Adrenal gland (tissue), 12 donors: ENCODE measurements around the gene PRR14L. TPM values are rescaled to one million over a fixed set of nuclear protein-coding genes. Genes with fewer than 3 reads are reported as not detected.
A peak's percentile ranks its signal among the peaks of the same experiment; 100 is the strongest.

Source experiments
- DNase-seq, 7 donors: peaks; one replicate each; pipeline ENCODE4 v3.0.0-alpha.2; 2019 to 2020
- H3K27ac ChIP-seq, 5 donors: fragments of 200-600 bp; sonication (generic) in 4 of 5; 1 replicate in 3 of 5; 2 replicates in 2 of 5; pipeline versions ENCODE4 v1.5.1 to v1.8.0; 2016 to 2020; ENCODE audit warnings: mild to moderate bottlenecking in 1 of 5
- H3K27me3 ChIP-seq: fragments of 200-600 bp; 2 replicates; pipeline ENCODE4 v1.8.0; 2021
- H3K36me3 ChIP-seq, 2 donors: fragments of 200-600 bp; replicated peaks in 1 of 2; 1 replicate in 1 of 2; 2 replicates in 1 of 2; pipeline versions ENCODE4 v1.5.1 to v1.8.0; 2018 to 2022
- H3K4me1 ChIP-seq, 2 donors: fragments of 200-600 bp; replicated peaks in 1 of 2; 1 replicate in 1 of 2; 2 replicates in 1 of 2; pipeline versions ENCODE4 v1.5.1 to v1.8.0; 2018 to 2021
- H3K4me3 ChIP-seq, 4 donors: fragments of 200-600 bp; sonication (generic) in 3 of 4; one replicate each; pipeline ENCODE4 v1.5.1; 2016 to 2018
- H3K9me3 ChIP-seq, 3 donors: fragments of 200-600 bp; sonication (generic) in 1 of 3; replicated peaks in 1 of 3; 1 replicate in 2 of 3; 2 replicates in 1 of 3; pipeline versions ENCODE4 v1.5.1 to v1.8.0; 2016 to 2021
- POLR2A ChIP-seq, 2 donors: fragments of 450-650 bp; IDR thresholded peaks; one replicate each; pipeline ENCODE4 v1.6.1; 2017; ENCODE audit warnings: antibody characterized with exemption in 2 of 2, mild to moderate bottlenecking in 2 of 2, moderate library complexity in 1 of 2
- WGBS, 4 donors: extraction: QIAGEN DNeasy Blood & Tissue Kit in 2 of 4; methylation state at CpG; one replicate each; pipeline versions ENCODE4 v1.1.5 to v1.1.7; 2013 to 2017; 5-methylcytosine and 5-hydroxymethylcytosine counted together
- intact Hi-C, 2 donors: fragments of 100-400 bp; cut with DNase I; formaldehyde crosslinking; loops; one replicate each; pipeline versions ENCODE4 v1.14.1 to v1.15.0; 2022 to 2023
- polyA plus RNA-seq, 3 donors: library from polyadenylated mRNA; stranded (reverse); fragments of 200-250 nt in 2 of 3; fragments of 350-450 nt in 1 of 3; fragmentation: Illumina TruSeq in 1 of 3; extraction: RNeasy Lipid Tissue Mini Kit (QIAGEN cat#74804) in 1 of 3; gene quantifications; one replicate each; pipeline ENCODE4 v1.2.3, GENCODE V29; 2013 to 2014
- total RNA-seq, 9 donors: library from RNA; depleted of rRNA in 4 of 9; stranded (reverse); fragments of >200 nt in 4 of 9; fragments of 120-200 nt in 1 of 9; fragmentation: NEBNext Ultra II Directional in 1 of 9; extraction: Animal tissue kit (Norgen Biotek cat#: 25700) in 1 of 9; gene quantifications; one replicate each; pipeline versions ENCODE4 v1.1.0 to v1.2.4, GENCODE V29; 2013 to 2023
- TF ChIP-seq, protein P1 (sequence below), 6 experiments: fragments of 450-650 bp in 4 of 6; fragments of 200-600 bp in 2 of 6; sonication (generic) in 1 of 6; IDR thresholded peaks; 1 replicate in 5 of 6; 2 replicates in 1 of 6; pipeline versions ENCODE4 v1.5.1 to v1.8.0; 2016 to 2021; ENCODE audit warnings: antibody characterized with exemption in 6 of 6, mild to moderate bottlenecking in 2 of 6, moderate library complexity in 1 of 6
- donor health status: healthy with polysubstance abuse.
- donor health status: Bipolar disorder and iron deficiency.
- donor health status: DM: yes; HTN: yes; CAD: no.
- donor health status: DM: no; HTN: no; CAD: no.
- donor health status: DM: no; HTN: no; CAD: no.
- donor health status: DM: yes; HTN: yes; CAD: no.

PRR14L gene
- total and polyA plus RNA-seq, 12 donors = 6.8 to 53.6 (median 23.1) TPM

DNA sequence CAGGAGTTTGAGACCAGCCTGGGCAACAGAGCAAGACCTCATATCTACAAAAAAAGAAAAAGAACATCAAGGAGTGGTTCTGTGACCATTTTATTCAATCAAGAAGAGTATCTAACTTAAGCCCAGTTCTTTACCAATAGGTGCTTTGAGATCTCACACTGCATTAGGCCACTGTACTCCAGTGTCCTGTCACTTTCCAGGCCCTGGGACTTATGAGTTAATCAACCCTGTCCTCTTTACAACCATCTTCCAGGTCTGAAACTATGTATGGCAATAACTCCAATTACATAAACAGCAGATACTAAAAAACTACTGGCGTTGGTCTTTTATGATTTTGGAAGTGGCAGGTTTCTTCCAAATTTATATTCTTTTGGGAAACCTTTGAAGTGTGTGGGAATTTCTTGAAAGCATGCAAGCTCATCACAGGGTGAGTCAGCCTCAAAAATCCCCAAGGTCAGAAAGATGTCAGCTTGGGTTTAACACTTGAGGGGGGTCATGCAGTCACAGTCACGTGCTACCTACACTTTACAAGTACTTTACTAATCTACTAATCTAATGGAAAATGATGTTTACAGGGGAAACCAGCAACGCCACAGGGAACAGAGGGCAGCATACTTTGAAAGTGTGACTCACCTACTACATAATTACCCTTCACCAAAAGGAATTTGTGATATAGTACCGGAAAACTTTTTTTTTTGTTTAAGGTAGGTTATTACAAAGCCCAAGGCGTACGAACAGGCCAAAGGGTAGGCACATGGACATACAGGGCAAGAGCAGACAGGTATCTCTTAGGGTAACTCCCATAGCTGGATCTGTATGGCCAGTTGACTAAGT is 103.5 kb downstream of the PRR14L start:
- Histone ChIP-seq H3K4me1 (peaks cover 16 to 21% of the 10 kb centered on the region in 2 donors), H3K27me3 (no peaks in the 10 kb centered on the region), H3K9me3 (no peaks in the 10 kb centered on the region), H3K27ac (peak overlapping the region; percentile 34 to 87 (median 78)), H3K36me3 (peaks cover 0 to 3% of the 10 kb centered on the region in 2 donors), H3K4me3 (no peak overlapping the region)
- DNase-seq = peak; percentile 57 to 89 (median 84)
- intact Hi-C loops = no loop called here
- WGBS, 4 donors = 49 to 60% (median 54%) methylated on average over 6 of the region's 6 CpGs
- peak in 1 of 2 donors; percentile 35 for TF ChIP-seq POLR2A (IDR thresholded peaks at IDR 0.05)
- TF ChIP-seq, protein P1, sequence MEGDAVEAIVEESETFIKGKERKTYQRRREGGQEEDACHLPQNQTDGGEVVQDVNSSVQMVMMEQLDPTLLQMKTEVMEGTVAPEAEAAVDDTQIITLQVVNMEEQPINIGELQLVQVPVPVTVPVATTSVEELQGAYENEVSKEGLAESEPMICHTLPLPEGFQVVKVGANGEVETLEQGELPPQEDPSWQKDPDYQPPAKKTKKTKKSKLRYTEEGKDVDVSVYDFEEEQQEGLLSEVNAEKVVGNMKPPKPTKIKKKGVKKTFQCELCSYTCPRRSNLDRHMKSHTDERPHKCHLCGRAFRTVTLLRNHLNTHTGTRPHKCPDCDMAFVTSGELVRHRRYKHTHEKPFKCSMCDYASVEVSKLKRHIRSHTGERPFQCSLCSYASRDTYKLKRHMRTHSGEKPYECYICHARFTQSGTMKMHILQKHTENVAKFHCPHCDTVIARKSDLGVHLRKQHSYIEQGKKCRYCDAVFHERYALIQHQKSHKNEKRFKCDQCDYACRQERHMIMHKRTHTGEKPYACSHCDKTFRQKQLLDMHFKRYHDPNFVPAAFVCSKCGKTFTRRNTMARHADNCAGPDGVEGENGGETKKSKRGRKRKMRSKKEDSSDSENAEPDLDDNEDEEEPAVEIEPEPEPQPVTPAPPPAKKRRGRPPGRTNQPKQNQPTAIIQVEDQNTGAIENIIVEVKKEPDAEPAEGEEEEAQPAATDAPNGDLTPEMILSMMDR (IDR thresholded peaks at IDR 0.05) = no peak

DNA sequence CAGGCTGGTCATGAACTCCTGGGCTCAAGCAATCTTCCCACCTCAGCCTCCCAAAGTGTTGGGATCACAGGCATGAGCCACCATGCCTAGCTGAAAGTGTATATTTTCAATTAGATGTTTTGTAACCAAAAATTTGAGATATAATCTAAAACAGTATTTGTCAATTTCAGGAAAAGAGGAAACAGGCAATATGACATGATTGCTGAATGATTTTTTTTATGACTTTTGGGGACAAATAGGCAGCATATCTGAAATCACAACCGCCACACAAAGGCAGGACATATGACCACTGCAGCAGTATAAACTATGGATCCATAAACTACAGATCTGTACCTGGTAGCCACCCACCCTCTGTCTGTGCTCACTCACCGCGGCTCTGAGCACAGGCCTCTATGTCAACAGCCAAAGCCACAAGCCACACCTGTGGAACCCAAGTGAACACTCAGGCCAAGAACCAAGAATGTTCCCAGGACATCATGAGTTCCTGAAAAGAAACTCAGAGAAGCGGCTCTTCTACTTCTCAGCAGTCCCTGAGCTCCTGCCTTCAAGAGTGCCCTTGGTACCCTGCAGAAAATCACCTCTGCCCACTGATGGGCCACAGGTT is 110.4 kb downstream of the PRR14L start:
- H3K27me3 ChIP-seq = no peaks in the 10 kb centered on the region
- TF ChIP-seq, protein P1 (IDR thresholded peaks at IDR 0.05) = no peak
- no peak for TF ChIP-seq POLR2A (IDR thresholded peaks at IDR 0.05)
- H3K9me3 ChIP-seq = no peaks in the 10 kb centered on the region
- no peaks in the 10 kb centered on the region for H3K36me3 ChIP-seq
- intact Hi-C loops = no loop called here
- H3K4me1 ChIP-seq = no peaks in the 10 kb centered on the region
- no peak for DNase-seq
- WGBS, 4 donors = 77 to 83% (median 80%) methylated on average over 4 of the region's 4 CpGs
- H3K4me3 ChIP-seq = no peak overlapping the region
- peak overlapping the region in 1 of 5 donors; percentile 3 for H3K27ac ChIP-seq

DNA sequence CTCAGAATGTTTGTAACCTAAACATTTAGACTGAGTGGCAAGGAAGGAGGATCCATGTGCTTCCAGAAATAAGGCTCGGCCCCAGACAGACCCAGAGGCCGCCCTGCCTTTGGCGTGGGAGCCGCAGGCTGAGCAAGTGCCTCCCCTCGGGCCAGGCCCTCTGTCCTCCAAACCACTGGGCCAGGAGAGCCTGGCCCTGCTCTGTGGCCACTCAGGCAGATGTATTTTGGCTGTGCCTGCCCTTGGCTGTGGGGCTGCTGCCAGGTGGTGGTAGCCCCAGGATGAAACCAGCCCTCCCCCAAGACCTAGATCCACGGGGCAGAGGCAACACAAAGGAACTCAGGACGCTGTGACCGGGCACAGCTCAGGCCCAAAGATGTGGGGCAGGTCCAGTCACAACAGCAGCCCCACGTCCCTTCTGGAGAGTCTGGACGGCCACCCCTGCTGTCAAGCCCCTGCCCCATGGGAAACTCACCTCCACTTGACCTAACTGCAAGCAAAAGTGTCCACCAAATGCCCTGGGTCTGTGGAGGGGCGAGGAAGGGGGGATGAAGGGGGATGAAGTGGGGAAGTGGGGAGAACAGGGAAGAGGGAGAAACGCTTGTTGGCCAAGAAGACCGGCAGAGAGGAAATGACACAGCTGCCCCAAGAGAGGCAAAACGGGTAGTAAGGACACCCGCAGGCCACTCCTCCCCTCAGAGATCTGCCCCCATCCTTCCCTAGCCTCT is 111.9 kb downstream of the PRR14L start:
- TF ChIP-seq, protein P1 (IDR thresholded peaks at IDR 0.05) = no peak
- TF ChIP-seq POLR2A (IDR thresholded peaks at IDR 0.05) = no peak
- intact Hi-C loops = no loop called here
- Histone ChIP-seq H3K27me3 (no peaks in the 10 kb centered on the region), H3K4me1 (no peaks in the 10 kb centered on the region), H3K4me3 (peak overlapping the region in 2 of 4 donors; percentile 6 to 42), H3K36me3 (no peaks in the 10 kb centered on the region), H3K27ac (peak overlapping the region in 4 of 5 donors; percentile 31 to 92 (median 68)), H3K9me3 (no peaks in the 10 kb centered on the region)
- WGBS, 4 donors = 54 to 69% (median 64%) methylated on average over 7 to 15 of the region's 15 CpGs
- peak in 3 of 7 donors; percentile 41 to 63 (median 57) for DNase-seq

DNA sequence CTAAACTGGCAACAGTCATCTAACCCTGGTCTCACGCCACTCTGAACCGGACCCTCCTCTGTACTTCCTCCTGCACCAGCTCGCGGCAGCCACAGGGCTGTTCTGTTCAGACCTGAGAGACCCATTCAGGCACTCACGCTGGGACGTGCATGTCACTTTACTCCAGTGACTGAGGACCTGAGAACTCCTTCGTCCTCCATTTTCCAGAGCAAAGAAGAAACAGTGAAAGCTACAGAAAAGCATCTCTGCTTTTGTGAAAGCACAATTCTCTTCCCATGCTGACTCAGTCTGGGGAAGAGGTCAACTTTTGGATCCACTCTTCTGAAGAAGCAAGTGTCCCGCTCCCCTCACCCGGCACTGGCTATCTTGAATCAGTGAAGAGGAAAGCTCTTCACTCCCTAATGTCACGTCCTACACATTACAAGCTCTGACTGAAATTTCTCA is 112.5 kb downstream of the PRR14L start:
- no peaks in the 10 kb centered on the region for H3K9me3 ChIP-seq

More for the DNA sequence above, 112.5 kb downstream of the PRR14L start:
- DNase-seq = no peak
- 69 to 74% (median 71%) methylated on average over 9 to 10 of the region's 10 CpGs for WGBS, 4 donors
- no peaks in the 10 kb centered on the region for H3K27me3 ChIP-seq
- intact Hi-C loops = no loop called here
- no peaks in the 10 kb centered on the region for H3K4me1 ChIP-seq
- TF ChIP-seq, protein P1 (IDR thresholded peaks at IDR 0.05) = peak in 2 of 6 experiments; percentile 12 to 13
- no peak for TF ChIP-seq POLR2A (IDR thresholded peaks at IDR 0.05)
- peak overlapping the region in 2 of 4 donors; percentile 6 to 42 for H3K4me3 ChIP-seq
- no peaks in the 10 kb centered on the region for H3K36me3 ChIP-seq
- H3K27ac ChIP-seq = peak overlapping the region in 4 of 5 donors; percentile 31 to 92 (median 68)
